ENCODE data around the gene GAMT.

Gene GAMT

GRCh38 chr19:1400281-1401137 lies 833 bp downstream of the GAMT start:
- DNase-seq (ENCODE audit: low spot score): no peak

GRCh38 chr19:1399745-1400144 lies 1.6 kb downstream of the GAMT start:
- DNase-seq (ENCODE audit: low spot score): no peak

GRCh38 chr19:1399079-1399478 lies 2.3 kb downstream of the GAMT start:
- no peak for DNase-seq (ENCODE audit: low spot score)

- DNase-seq (ENCODE audit: low spot score): no peak
Measured at GRCh38 chr19:1397838-1398237, 3.5 kb downstream of the GAMT start.

- DNase-seq (ENCODE audit: low spot score): no peak
Measured at GRCh38 chr19:1396768-1397679, 4.3 kb downstream of the GAMT start.

GRCh38 chr19:1396019-1396767 lies 5.1 kb downstream of the GAMT start:
- DNase-seq (ENCODE audit: low spot score): no peak

GRCh38 chr19:1395194-1396018 lies 5.9 kb downstream of the GAMT start:
- DNase-seq (ENCODE audit: low spot score): no peak

GRCh38 chr19:1394252-1395193 lies 6.8 kb downstream of the GAMT start:
- DNase-seq (ENCODE audit: low spot score): no peak

GRCh38 chr19:1393841-1394240 lies 7.5 kb downstream of the GAMT start:
- DNase-seq (ENCODE audit: low spot score): no peak

- DNase-seq (ENCODE audit: low spot score): no peak
Measured at GRCh38 chr19:1392939-1393530, 8.3 kb downstream of the GAMT start.

- no peak for DNase-seq (ENCODE audit: low spot score)
Measured at GRCh38 chr19:1392407-1392806, 8.9 kb downstream of the GAMT start.

GRCh38 chr19:1390890-1391423 lies 10.4 kb downstream of the GAMT start:
- no peak for DNase-seq (ENCODE audit: low spot score)

- no peak for DNase-seq (ENCODE audit: low spot score)
Measured at GRCh38 chr19:1389033-1389940, 12.1 kb downstream of the GAMT start.

- no peak for DNase-seq (ENCODE audit: low spot score)
Measured at GRCh38 chr19:1388637-1389026, 12.7 kb downstream of the GAMT start.

- DNase-seq (ENCODE audit: low spot score): no peak
Measured at GRCh38 chr19:1387684-1388636, 13.4 kb downstream of the GAMT start.

GRCh38 chr19:1386945-1387683 lies 14.2 kb downstream of the GAMT start:
- DNase-seq (ENCODE audit: low spot score): no peak

GRCh38 chr19:1385816-1386215 lies 15.5 kb downstream of the GAMT start:
- DNase-seq (ENCODE audit: low spot score): no peak
